IPS-NIHi7 (cell line): ENCODE data around the gene HPCAL1.

ENCODE experiments used
- DNase-seq: peaks from one replicate; pipeline ENCODE4 v3.0.0; 2012; ENCODE audit warnings: mixed read lengths; ENCODE audit errors: extremely low spot score

HPCAL1 gene

GRCh38 chr2:10389573-10389972 lies 86.9 kb downstream of the HPCAL1 start:
- DNase-seq = no peak

- no peak for DNase-seq
These were observed 87.7 kb downstream of the HPCAL1 start for GRCh38 chr2:10390369-10390801.

GRCh38 chr2:10392100-10392499 lies 89.4 kb downstream of the HPCAL1 start:
- DNase-seq = no peak

- DNase-seq = no peak
These were observed 89.8 kb downstream of the HPCAL1 start for GRCh38 chr2:10392548-10392947.

- DNase-seq = peak; percentile 63
These were observed 90.4 kb downstream of the HPCAL1 start for GRCh38 chr2:10392951-10393639.

GRCh38 chr2:10393640-10393982 lies 90.9 kb downstream of the HPCAL1 start:
- DNase-seq = no peak

GRCh38 chr2:10395893-10396292 lies 93.2 kb downstream of the HPCAL1 start:
- DNase-seq = no peak

- no peak for DNase-seq
These were observed 93.8 kb downstream of the HPCAL1 start for GRCh38 chr2:10396464-10396863.

- no peak for DNase-seq
These were observed 94.7 kb downstream of the HPCAL1 start for GRCh38 chr2:10397297-10397875.

- no peak for DNase-seq
These were observed 95.2 kb downstream of the HPCAL1 start for GRCh38 chr2:10397878-10398277.

- no peak for DNase-seq
These were observed 95.8 kb downstream of the HPCAL1 start for GRCh38 chr2:10398496-10398895.

- no peak for DNase-seq
These were observed 96.7 kb downstream of the HPCAL1 start for GRCh38 chr2:10399358-10399757.

- no peak for DNase-seq
These were observed 97.3 kb downstream of the HPCAL1 start for GRCh38 chr2:10400002-10400401.

GRCh38 chr2:10400568-10400977 lies 97.9 kb downstream of the HPCAL1 start:
- DNase-seq = no peak

- no peak for DNase-seq
These were observed 98.6 kb downstream of the HPCAL1 start for GRCh38 chr2:10400978-10401951.

- no peak for DNase-seq
These were observed 99.4 kb downstream of the HPCAL1 start for GRCh38 chr2:10402062-10402585.

GRCh38 chr2:10402653-10403215 lies 100.0 kb downstream of the HPCAL1 start:
- DNase-seq = no peak

- no peak for DNase-seq
These were observed 101.8 kb downstream of the HPCAL1 start for GRCh38 chr2:10404324-10405143.

GRCh38 chr2:10405448-10405847 lies 102.7 kb downstream of the HPCAL1 start:
- no peak for DNase-seq

- DNase-seq = no peak
These were observed 103.3 kb downstream of the HPCAL1 start for GRCh38 chr2:10406016-10406415.
